NCI-H1436 (cell line): ENCODE results near the gene LPP.
A peak's percentile ranks its signal among the peaks of the same experiment; 100 is the strongest.
"Not testable (repeated sequence)": the region's sequence is repeated elsewhere in the genome, so short reads cannot be mapped to it uniquely, and the experiment has no call there.

Experiments used
- DNase-seq: peaks from one replicate; lab custom pipeline; 2025; lab: John Stamatoyannopoulos, UW

LPP gene

GRCh38 chr3:188634285-188634684 lies 480.3 kb downstream of the LPP start:
- no peak for DNase-seq

GRCh38 chr3:188635258-188636042 lies 481.5 kb downstream of the LPP start:
- DNase-seq: no peak

GRCh38 chr3:188636292-188636691 lies 482.3 kb downstream of the LPP start:
- DNase-seq: not testable (repeated sequence)

GRCh38 chr3:188641076-188641475 lies 487.1 kb downstream of the LPP start:
- DNase-seq: no peak

GRCh38 chr3:188643736-188644135 lies 489.8 kb downstream of the LPP start:
- no peak for DNase-seq

GRCh38 chr3:188646592-188646991 lies 492.6 kb downstream of the LPP start:
- DNase-seq: peak; percentile 7

GRCh38 chr3:188647237-188647636 lies 493.3 kb downstream of the LPP start:
- no peak for DNase-seq

GRCh38 chr3:188649521-188649920 lies 495.6 kb downstream of the LPP start:
- no peak for DNase-seq

GRCh38 chr3:188656196-188656982 lies 502.4 kb downstream of the LPP start:
- no peak for DNase-seq

- no peak for DNase-seq
Observed at GRCh38 chr3:188658606-188659005, 504.6 kb downstream of the LPP start.

GRCh38 chr3:188659449-188660090 lies 505.6 kb downstream of the LPP start:
- no peak for DNase-seq

GRCh38 chr3:188660415-188660814 lies 506.5 kb downstream of the LPP start:
- no peak for DNase-seq

GRCh38 chr3:188661806-188662205 lies 507.8 kb downstream of the LPP start:
- DNase-seq: no peak

GRCh38 chr3:188662214-188662613 lies 508.3 kb downstream of the LPP start:
- no peak for DNase-seq

GRCh38 chr3:188662795-188663194 lies 508.8 kb downstream of the LPP start:
- DNase-seq: no peak

GRCh38 chr3:188663839-188664238 lies 509.9 kb downstream of the LPP start:
- no peak for DNase-seq

GRCh38 chr3:188664795-188665194 lies 510.8 kb downstream of the LPP start:
- DNase-seq: no peak

GRCh38 chr3:188667926-188668325 lies 514.0 kb downstream of the LPP start:
- DNase-seq: no peak

- DNase-seq: no peak
Observed at GRCh38 chr3:188670446-188670845, 516.5 kb downstream of the LPP start.

GRCh38 chr3:188671971-188672370 lies 518.0 kb downstream of the LPP start:
- DNase-seq: no peak

- DNase-seq: no peak
Observed at GRCh38 chr3:188672840-188673239, 518.9 kb downstream of the LPP start.

- no peak for DNase-seq
Observed at GRCh38 chr3:188673646-188674186, 519.8 kb downstream of the LPP start.

- no peak for DNase-seq
Observed at GRCh38 chr3:188674595-188674994, 520.6 kb downstream of the LPP start.
